Hematopoietic multipotent progenitor cell treated with erythropoietin and hydrocortisone succinate and interleukin-3 and kit ligand, for 8 days (in vitro differentiated cells): ENCODE measurements around the gene KIAA0319L.
"Not testable (repeated sequence)": the region's sequence is repeated elsewhere in the genome, so short reads cannot be mapped to it uniquely, and the experiment has no call there.

Experiments
- DNase-seq: peaks from one replicate; pipeline ENCODE4 v3.0.0-alpha.2; 2015

KIAA0319L gene

DNA sequence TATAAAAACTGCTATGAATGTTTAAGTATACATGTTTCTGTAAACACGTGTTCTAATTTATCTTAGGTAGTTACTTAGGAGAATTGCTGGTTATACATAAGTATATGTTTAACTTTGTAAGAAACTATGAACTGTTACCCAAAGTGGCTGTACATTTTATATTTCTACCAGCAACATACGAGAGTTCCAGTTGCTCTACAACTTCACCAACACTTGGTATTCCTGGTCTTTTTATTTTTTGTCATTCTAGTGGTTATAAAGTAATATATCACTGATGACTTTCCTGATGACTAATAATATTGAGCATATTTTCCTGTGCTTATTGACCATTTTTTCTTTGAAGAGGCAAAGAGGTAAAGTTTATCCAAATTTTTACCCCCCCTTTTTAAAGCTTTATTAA, 76.0 kb downstream of the KIAA0319L start:
- no peak for DNase-seq

GRCh38 chr1:35477870-35478269, 79.3 kb downstream of the KIAA0319L start:
- DNase-seq: no peak

DNA sequence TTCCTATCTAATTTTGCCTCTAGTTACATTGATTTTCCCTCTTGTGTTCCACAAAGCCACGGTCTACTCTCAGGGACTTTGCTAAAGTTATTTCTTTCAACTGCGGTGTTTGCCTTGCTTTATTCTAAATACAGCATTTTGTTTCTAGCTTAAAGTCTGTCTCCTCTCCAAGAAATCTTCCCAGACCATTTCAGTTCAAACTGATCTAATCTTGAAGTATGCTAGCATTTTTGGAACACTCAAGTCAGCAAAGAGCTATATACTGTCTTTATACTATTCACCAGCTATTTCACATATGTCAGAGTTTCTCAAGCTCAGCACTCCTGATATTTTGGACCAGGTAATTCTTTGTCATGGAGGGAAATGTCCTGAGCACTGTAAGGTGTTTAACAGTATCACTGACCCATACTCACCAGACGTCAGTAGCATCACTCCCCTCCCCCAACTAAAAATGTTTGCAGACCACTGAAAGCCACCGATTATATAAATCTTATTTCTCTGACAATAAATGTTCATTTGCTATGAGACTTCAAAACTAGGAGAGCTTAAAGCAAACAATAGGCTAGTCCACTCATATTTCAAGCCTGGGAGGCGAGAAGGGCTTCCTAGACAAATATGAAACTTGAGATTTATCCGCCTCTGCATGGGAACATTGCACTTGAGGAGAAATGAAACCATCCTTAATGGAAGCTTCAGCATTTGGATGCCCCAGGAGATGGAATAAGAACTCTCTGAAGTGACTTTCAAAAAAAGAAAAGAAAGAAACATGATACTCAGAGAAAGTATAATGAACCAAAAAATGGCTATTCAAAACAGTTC, 81.1 kb downstream of the KIAA0319L start:
- DNase-seq: no peak

DNA sequence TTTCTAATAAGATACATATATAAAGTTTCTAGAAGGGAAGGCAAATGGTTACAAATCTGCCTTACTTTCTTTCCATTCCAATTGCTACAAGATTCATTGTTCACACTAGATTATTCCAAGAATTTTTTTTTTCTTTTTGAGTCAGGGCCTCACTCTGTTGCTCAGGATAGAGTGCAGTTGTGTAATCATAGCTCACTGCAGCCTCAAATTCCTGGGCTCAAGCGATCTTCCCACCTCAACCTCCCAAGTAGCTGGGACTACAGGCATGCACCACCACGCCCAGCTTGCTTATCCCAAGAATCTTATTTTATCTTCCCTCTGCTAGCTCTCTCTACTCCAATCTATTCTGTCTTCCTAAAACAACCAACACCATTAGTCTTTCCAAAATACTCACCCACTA, 81.8 kb downstream of the KIAA0319L start:
- DNase-seq: no peak

DNA sequence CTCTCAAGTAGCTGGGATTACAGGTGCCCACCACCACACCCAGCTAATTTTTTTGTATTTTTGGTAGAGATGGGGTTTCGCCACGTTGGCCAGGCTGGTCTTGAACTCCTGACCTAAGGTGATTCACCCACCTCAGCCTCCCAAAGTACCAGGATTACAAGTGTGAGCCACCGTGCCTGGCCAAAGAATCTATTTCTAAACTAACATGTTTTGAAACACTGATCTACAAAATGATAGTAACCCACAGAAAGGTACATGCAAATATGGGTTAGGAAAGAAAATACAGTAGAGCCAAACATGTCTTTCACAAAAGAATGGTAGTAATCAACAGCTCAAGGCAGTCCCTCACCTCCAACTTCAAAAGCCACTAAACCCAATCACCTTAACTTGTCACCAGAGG, 84.0 kb downstream of the KIAA0319L start:
- DNase-seq: not testable (repeated sequence)

DNA sequence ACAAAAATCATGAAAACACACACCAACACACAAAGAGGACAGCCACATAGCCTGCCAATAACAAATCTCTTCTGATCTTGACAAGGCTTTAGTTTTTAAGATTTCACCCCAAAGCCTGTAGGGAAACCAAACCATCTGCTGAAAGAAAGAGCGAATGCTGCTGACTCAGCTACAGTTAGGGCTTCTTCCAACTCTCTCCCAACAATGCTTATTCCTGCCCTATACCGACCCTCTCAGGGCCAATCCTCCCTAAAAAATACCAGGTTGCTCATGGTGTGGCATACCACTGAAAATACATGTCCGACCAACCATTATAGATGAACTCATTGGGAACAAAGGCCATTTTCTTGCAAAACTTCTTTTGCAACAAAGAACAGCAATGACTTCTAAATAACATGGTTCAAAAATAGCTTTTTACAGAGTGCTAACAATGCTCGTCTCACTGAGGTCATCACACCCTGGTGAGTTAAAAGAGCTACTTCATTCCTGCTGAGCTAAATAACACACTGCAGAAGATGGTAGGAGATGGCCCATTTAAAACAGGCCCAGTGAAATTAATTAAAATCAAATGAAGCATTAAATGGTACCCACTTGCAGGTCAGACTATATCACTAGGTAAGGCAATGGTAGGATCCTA, 86.1 kb downstream of the KIAA0319L start:
- no peak for DNase-seq

DNA sequence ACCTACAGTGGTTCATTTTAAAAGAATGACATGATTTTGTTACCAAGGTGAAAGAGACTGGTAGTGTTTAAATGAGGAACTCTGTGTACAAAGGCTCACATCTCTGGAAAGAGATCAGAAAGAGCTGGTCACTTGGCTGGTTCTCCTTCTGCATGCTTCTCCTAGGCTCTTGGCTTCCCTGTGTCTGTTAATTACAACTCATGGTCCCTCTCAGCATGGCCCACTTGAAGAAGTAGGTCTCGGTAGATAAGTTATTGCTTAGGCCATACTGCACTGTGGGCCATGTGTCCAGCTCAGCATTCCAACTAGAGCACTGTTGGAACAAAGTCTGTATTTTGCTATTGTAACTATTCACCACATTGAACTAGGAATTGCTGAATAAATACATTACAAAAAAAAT, 91.1 kb downstream of the KIAA0319L start:
- no peak for DNase-seq

GRCh38 chr1:35463749-35464148, 93.5 kb downstream of the KIAA0319L start:
- DNase-seq: not testable (repeated sequence)

DNA sequence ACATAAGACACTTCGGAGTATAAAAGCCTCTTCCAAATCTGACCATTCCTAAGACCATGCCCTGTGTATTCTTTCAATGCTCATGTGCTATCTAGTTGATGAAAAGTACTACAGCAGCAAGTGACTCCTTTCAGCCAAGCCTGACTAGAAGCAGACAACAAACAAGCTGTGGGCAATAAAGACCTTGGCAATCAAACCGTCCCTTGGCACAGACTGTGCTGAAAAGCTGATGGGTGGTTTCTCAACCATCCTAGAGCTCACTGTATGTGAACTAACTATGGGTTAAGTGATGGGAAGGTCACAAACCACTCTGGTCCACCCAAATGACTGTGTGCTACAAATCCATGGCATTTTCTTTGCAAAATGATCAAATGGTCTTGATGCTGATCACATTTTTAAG, 94.0 kb downstream of the KIAA0319L start:
- no peak for DNase-seq

GRCh38 chr1:35461966-35462651, 95.1 kb downstream of the KIAA0319L start:
- no peak for DNase-seq

DNA sequence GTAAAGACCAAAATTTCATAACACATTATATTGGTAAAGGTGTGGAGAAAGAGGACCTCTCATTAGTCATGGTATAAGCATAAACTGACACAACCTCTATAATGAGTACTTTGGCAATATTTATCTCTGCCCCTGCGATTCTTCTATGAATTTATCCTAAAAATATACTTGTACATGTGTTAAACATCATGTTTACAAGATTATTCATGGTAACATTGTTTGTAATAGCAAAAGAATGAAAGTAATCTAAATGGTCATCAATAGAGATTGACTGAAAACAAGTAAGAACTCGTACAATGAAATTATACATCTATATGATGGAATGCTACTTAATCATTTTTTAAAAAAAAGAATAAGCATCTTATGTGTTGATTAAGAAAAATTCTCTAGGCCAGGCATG, 96.4 kb downstream of the KIAA0319L start:
- no peak for DNase-seq

DNA sequence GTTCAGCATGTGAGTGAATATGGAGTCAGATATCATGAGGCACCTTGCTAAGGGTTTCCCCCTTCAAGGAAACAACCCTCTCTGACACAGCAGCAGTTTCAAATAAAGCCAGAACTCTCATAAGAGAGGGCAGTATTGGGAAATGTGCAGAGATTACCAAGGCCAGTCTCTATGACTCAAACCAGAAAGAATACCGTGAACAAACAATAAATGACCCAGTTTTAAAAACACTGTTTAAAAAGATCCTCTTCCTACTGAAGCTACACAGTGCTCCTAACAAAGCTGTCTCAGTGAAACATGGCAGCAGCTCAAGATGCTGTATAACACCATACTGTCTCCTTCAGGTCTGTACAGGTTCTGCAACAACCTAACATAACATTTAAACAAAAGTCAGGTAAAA, 102.6 kb downstream of the KIAA0319L start:
- DNase-seq: no peak

DNA sequence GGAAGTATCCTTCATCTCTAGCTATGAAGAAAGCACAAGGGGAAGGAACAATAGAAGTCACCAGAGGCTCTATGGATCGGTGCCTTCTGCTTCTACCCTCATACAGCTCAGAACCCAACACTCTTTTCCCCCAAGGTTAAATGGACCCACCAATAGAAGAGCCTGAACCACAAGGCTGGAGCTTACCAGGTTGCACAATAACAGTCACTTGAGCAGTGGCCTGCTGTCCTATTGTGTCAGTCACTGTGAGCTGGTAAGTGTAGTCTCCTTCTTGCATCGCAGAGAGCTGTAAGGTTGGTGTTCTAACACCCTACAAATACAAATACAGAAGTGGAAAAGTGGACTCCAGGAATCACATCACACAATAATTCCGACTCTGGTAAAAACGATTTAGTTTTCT, 103.0 kb downstream of the KIAA0319L start:
- DNase-seq: no peak

DNA sequence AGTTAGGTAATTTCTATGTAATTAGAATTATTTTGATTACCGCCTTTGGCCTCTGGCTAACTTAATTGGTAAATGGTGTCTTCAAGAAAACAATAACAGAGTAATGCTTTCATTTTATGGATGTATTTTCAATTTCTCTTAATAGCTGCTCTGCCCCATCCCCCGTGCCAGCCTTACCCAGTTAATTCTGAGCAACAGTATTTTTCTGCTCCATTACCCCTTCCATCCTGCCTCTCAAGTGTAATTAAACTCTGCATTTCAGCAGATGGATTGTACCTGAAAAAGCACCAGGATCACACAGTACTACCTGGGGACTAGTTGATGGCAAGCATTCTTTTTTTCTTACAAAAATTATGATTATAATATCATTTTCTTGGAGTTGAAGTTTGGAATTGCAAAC, 104.2 kb downstream of the KIAA0319L start:
- DNase-seq: no peak

- DNase-seq: peak; percentile 58
These were observed 105.0 kb downstream of the KIAA0319L start for GRCh38 chr1:35452106-35452774.

- DNase-seq: peak; percentile 84
These were observed 106.1 kb downstream of the KIAA0319L start for GRCh38 chr1:35451125-35451528.

- no peak for DNase-seq
These were observed 107.7 kb downstream of the KIAA0319L start for GRCh38 chr1:35449334-35450008.

- DNase-seq: no peak
These were observed 108.8 kb downstream of the KIAA0319L start for GRCh38 chr1:35448344-35448801.

DNA sequence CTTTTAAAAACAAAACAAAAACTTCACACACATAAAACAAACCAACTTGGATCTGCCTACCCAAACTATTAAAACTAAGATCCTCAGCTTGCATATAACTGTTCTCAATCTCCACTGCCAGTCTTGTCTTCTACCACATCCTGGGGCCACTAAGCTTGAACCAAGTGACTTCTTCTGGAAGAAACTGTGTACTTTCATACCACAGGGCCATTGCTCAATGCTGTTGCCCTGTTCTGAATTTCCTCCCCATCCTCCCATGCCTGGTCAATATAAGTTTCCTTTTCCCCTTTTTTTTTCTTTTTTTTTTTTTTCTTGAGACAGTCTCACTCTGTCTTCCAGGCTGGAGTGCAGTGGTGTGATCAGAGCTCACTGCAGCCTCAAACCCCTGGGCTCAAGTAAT, 109.9 kb downstream of the KIAA0319L start:
- DNase-seq: no peak

- DNase-seq: no peak
These were observed 112.8 kb downstream of the KIAA0319L start for GRCh38 chr1:35444519-35444774.

DNA sequence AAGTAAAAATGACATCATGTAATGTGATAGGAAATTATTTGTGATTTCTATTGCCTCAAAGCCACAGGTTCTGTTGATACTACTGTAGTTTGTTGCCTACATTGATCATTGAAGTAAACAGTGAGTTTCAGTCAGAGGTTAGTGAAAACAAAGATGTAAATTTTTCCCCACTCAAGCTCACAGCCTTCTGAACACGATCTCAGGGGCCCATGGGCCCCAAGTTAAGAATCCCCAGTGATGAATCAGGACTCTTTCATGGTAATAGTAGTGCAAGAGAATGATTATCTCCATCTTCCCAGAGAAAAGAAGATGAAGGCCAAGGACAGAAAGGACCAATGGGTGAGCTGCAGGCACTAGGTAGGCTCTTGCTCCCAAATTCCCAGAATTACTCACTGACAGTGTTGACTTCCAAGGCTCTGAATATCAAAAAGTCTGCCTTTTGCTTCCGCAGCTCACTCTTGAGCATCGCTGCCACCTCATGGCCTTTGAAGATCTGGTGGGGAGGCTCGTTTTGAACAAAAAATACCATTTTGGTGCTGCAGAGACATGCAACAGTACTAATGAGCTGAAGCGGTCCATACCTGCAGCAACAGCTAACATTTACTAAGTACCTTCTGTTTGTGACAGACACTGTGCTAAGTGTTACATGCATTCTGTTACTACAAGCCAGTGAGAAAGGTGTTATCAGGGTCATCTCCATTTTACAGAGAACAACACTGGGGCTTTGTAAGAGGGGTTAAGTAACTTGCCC, 113.3 kb downstream of the KIAA0319L start:
- peak; percentile 19 for DNase-seq

GRCh38 chr1:35442734-35443133, 114.5 kb downstream of the KIAA0319L start:
- no peak for DNase-seq
